Activated gamma-delta T cell (primary cell): ENCODE measurements around the gene TMEM255B.

ENCODE experiments used
- DNase-seq: peaks from one replicate; lab custom pipeline; 2025; lab: John Stamatoyannopoulos, UW

The TMEM255B gene

GRCh38 chr13:113834496-113835200, 75.6 kb downstream of the TMEM255B start:
- no peak for DNase-seq

- DNase-seq = no peak
Observed at GRCh38 chr13:113835461-113836270, 76.6 kb downstream of the TMEM255B start.

GRCh38 chr13:113836768-113837559, 77.9 kb downstream of the TMEM255B start:
- no peak for DNase-seq

GRCh38 chr13:113837560-113838355, 78.7 kb downstream of the TMEM255B start:
- DNase-seq = no peak

GRCh38 chr13:113838711-113839201, 79.7 kb downstream of the TMEM255B start:
- DNase-seq = no peak

GRCh38 chr13:113839536-113840204, 80.6 kb downstream of the TMEM255B start:
- DNase-seq = no peak

GRCh38 chr13:113840541-113841352, 81.7 kb downstream of the TMEM255B start:
- no peak for DNase-seq

- DNase-seq = no peak
Observed at GRCh38 chr13:113841353-113841650, 82.3 kb downstream of the TMEM255B start.

- DNase-seq = no peak
Observed at GRCh38 chr13:113842336-113843062, 83.5 kb downstream of the TMEM255B start.

GRCh38 chr13:113843063-113843654, 84.1 kb downstream of the TMEM255B start:
- DNase-seq = no peak

GRCh38 chr13:113843864-113844556, 85.0 kb downstream of the TMEM255B start:
- no peak for DNase-seq

GRCh38 chr13:113845055-113845454, 86.0 kb downstream of the TMEM255B start:
- DNase-seq = no peak

GRCh38 chr13:113845723-113846635, 87.0 kb downstream of the TMEM255B start:
- DNase-seq = no peak

GRCh38 chr13:113846636-113847318, 87.8 kb downstream of the TMEM255B start:
- DNase-seq = no peak

- DNase-seq = no peak
Observed at GRCh38 chr13:113848020-113848419, 89.0 kb downstream of the TMEM255B start.

- no peak for DNase-seq
Observed at GRCh38 chr13:113848431-113849260, 89.6 kb downstream of the TMEM255B start.
